ENCODE data around the gene CEP250. TPM values are rescaled to one million over a fixed set of nuclear protein-coding genes. Genes with fewer than 3 reads are reported as not detected.

CEP250 gene
- total and polyA plus RNA-seq, 2 experiments from 2014 or later: 39.1 to 61.5 TPM

- DNase-seq (ENCODE audit: low read depth in 1 of 2, low spot score in 1 of 2): peak in 1 of 2 donors; percentile 70
- no peaks in the 10 kb centered on the region for H3K4me1 ChIP-seq (ENCODE audit: low read depth)
- H3K27me3 ChIP-seq: no peaks in the 10 kb centered on the region
- peaks cover 58% of the 10 kb centered on the region for H3K36me3 ChIP-seq
- H3K4me3 ChIP-seq: no peak overlapping the region
- no peaks in the 10 kb centered on the region for H3K9me3 ChIP-seq (ENCODE audit: low read depth)
- TF ChIP-seq CTCF (IDR thresholded peaks at IDR 0.05; ENCODE audit: low read depth, low read length): no peak
- H3K27ac ChIP-seq: no peak overlapping the region
Measured at GRCh38 chr20:35497780-35498189, 42.4 kb downstream of the CEP250 start.

- no peaks in the 10 kb centered on the region for H3K27me3 ChIP-seq
- H3K4me3 ChIP-seq: no peak overlapping the region
- no peak for TF ChIP-seq CTCF (IDR thresholded peaks at IDR 0.05; ENCODE audit: low read depth, low read length)
- no peaks in the 10 kb centered on the region for H3K4me1 ChIP-seq (ENCODE audit: low read depth)
- no peak for DNase-seq (ENCODE audit: low read depth in 1 of 2, low spot score in 1 of 2)
- H3K27ac ChIP-seq: no peak overlapping the region
- H3K36me3 ChIP-seq: peaks cover 51% of the 10 kb centered on the region
- H3K9me3 ChIP-seq (ENCODE audit: low read depth): no peaks in the 10 kb centered on the region
Measured at GRCh38 chr20:35499271-35499670, 43.9 kb downstream of the CEP250 start.

GRCh38 chr20:35502352-35502751, 47.0 kb downstream of the CEP250 start:
- Histone ChIP-seq H3K4me1 (ENCODE audit: low read depth) (no peaks in the 10 kb centered on the region), H3K36me3 (peaks cover 48% of the 10 kb centered on the region), H3K27ac (no peak overlapping the region), H3K9me3 (ENCODE audit: low read depth) (no peaks in the 10 kb centered on the region), H3K4me3 (no peak overlapping the region), H3K27me3 (no peaks in the 10 kb centered on the region)
- no peak for DNase-seq (ENCODE audit: low read depth in 1 of 2, low spot score in 1 of 2)
- no peak for TF ChIP-seq CTCF (IDR thresholded peaks at IDR 0.05; ENCODE audit: low read depth, low read length)

GRCh38 chr20:35503281-35503680, 47.9 kb downstream of the CEP250 start:
- Histone ChIP-seq H3K36me3 (peaks cover 42% of the 10 kb centered on the region), H3K27me3 (no peaks in the 10 kb centered on the region), H3K4me1 (ENCODE audit: low read depth) (no peaks in the 10 kb centered on the region), H3K27ac (no peak overlapping the region), H3K9me3 (ENCODE audit: low read depth) (no peaks in the 10 kb centered on the region), H3K4me3 (no peak overlapping the region)
- DNase-seq (ENCODE audit: low read depth in 1 of 2, low spot score in 1 of 2): no peak
- no peak for TF ChIP-seq CTCF (IDR thresholded peaks at IDR 0.05; ENCODE audit: low read depth, low read length)

- peaks cover 45% of the 10 kb centered on the region for H3K36me3 ChIP-seq
- TF ChIP-seq CTCF (IDR thresholded peaks at IDR 0.05; ENCODE audit: low read depth, low read length): no peak
- no peaks in the 10 kb centered on the region for H3K9me3 ChIP-seq (ENCODE audit: low read depth)
- H3K27ac ChIP-seq: no peak overlapping the region
- no peaks in the 10 kb centered on the region for H3K4me1 ChIP-seq (ENCODE audit: low read depth)
- H3K4me3 ChIP-seq: no peak overlapping the region
- peak in 1 of 2 donors; percentile 43 for DNase-seq (ENCODE audit: low read depth in 1 of 2, low spot score in 1 of 2)
- no peaks in the 10 kb centered on the region for H3K27me3 ChIP-seq
Measured at GRCh38 chr20:35503841-35504561, 48.6 kb downstream of the CEP250 start.

All from cardiac muscle cell (in vitro differentiated cells and primary cell).